Measurements from ENCODE around the gene PROP1.
"Not testable (repeated sequence)": the region's sequence is repeated elsewhere in the genome, so short reads cannot be mapped to it uniquely, and the experiment has no call there.

Gene PROP1

DNA sequence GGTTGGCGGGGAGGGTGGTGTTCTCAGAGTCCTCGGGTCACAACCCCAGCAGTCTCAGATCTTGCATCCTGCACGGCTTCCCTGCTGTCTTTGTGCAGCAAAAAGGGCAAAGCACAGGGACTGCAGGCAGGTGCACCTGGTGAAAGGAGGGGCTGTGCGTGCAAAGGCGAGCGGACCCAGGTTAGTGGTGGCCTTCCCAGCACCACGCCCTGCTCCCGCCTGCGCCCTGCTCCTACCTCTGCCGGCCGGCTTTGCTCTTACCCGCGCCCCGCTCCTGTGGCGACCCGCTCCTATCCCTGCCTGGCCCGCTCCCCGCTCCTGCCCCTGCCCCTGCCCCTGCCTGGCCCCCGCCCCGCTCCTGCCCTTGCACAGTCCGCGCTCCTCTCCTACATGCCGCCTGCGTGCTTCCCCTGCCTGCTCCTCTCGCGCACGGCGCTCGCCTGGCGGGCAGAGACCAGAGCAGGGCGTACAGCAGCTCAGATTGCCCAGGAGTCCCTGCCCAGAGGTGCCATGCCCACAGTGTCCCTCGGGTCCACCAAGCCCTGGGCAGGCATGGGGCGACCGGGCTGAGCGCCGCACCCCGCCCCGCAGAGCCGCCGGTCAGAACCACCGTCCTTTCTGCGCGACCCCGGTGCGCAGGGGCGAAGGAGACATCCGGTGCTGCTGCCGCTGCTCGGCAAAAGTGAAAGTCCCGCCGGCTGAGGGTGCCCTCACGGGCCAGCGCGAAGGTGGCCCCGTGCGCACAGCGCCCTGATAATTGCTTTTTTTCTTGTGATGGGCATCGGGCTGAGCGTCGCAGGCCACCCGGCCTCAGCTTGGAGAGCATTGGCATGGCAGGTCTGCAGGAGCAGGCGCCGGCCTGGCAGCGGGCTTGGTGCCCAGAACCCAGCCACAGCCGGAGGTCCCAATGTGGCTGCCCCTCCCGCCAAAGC is 52.0 kb downstream of the PROP1 start:
- DNase-seq: not testable (repeated sequence)

DNA sequence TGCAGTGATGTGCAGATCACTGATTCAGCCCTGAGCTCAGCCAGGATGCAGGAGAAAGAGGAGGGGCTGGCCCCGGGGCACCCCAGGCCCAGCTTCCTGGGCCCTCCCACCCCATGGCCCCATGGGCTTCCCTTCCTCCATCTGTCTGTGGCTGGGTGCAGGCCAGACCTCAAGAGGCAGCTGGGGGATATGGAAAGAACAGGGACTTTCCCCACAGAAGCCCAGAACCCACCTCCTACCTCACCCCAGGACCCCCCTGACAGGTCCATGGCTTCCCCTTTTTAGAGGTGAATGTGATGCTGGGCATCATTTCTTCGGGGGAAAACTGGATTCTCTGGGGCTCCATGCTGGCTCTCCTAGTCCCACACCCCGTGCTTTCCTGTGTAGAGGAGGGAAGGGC is 53.1 kb downstream of the PROP1 start:
- not testable (repeated sequence) for DNase-seq
